AG09309 (cell line): ENCODE results near the gene WDR70.
"Not testable (repeated sequence)": the region's sequence is repeated elsewhere in the genome, so short reads cannot be mapped to it uniquely, and the experiment has no call there.

ENCODE experiments used
- DNase-seq: peaks from one replicate; pipeline ENCODE4 v3.0.0-alpha.2; 2010; ENCODE audit warnings: low read depth
- H3K4me3 ChIP-seq: 2 replicates; pipeline ENCODE4 v1.5.1; 2011; ENCODE audit warnings: mild to moderate bottlenecking, low read depth, low read length, moderate library complexity; ENCODE audit not compliant: control insufficient read depth
- TF ChIP-seq, protein P1 (sequence below): IDR thresholded peaks from 2 replicates; pipeline ENCODE4 v1.5.1; 2011; ENCODE audit warnings: mild to moderate bottlenecking, low read depth, low read length, inconsistent platforms; ENCODE audit not compliant: insufficient read depth, control insufficient read depth; ENCODE audit errors: missing control alignments

The WDR70 gene

DNA sequence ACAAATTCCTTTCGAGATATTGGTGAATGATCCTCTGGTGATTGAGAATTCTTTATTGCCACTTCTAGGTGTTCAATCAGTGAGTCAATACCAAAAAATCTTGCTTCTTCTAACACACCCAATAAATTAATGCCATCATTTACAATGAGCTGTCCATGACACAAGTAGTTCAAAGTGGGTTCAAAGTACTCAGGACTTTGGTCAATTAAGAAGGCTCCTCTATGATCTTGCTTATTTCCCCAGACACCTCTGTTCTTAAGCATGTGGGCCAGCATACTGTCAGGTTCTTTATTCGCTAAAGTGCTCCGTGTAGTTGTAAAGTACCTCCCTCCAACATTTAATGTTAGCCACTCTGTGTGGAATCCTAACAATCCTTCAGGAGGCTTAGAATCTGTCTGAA lies 127.1 kb downstream of the WDR70 start:
- TF ChIP-seq, protein P1, sequence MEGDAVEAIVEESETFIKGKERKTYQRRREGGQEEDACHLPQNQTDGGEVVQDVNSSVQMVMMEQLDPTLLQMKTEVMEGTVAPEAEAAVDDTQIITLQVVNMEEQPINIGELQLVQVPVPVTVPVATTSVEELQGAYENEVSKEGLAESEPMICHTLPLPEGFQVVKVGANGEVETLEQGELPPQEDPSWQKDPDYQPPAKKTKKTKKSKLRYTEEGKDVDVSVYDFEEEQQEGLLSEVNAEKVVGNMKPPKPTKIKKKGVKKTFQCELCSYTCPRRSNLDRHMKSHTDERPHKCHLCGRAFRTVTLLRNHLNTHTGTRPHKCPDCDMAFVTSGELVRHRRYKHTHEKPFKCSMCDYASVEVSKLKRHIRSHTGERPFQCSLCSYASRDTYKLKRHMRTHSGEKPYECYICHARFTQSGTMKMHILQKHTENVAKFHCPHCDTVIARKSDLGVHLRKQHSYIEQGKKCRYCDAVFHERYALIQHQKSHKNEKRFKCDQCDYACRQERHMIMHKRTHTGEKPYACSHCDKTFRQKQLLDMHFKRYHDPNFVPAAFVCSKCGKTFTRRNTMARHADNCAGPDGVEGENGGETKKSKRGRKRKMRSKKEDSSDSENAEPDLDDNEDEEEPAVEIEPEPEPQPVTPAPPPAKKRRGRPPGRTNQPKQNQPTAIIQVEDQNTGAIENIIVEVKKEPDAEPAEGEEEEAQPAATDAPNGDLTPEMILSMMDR: no peak
- no peak for DNase-seq
- H3K4me3 ChIP-seq: no peak overlapping the region

DNA sequence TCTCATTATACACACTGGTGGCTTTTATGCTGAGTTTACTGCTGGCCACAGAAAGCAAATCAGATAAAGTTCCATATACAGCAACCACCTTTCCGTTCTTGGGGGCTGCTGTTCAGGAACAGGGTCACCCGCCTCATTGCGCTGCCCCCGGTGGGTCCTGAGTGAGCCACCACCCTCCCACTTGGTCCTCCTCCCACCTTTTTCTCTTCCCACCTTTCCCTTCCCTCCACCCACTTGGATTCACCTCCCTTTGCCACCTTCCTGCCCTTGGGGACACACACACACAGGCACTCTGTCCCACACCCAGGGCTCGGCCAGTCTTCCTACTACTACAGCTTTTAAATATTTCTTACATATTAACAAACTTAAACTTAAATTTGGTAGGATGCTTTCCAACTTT lies 127.6 kb downstream of the WDR70 start:
- H3K4me3 ChIP-seq: no peak overlapping the region
- TF ChIP-seq, protein P1: no peak
- no peak for DNase-seq

DNA sequence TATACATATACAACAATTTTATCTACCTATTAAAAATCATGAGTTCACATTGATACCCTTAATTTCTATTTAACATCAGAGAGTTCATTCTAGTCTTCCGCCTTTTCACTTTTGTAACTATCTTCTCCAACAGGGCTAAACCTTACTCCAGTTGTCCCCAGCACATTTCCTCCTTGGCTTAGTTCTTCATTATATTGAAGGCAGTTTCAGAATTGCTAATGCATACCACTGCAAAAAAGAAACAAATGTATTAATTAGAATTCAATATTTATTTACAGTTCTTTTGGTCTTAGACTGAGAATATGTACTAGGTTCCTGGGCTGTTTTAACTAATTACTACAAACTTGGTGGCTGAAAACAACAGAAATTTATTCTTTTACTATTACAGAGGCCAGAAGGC lies 132.5 kb downstream of the WDR70 start:
- no peak overlapping the region for H3K4me3 ChIP-seq
- DNase-seq: no peak
- TF ChIP-seq, protein P1: no peak

DNA sequence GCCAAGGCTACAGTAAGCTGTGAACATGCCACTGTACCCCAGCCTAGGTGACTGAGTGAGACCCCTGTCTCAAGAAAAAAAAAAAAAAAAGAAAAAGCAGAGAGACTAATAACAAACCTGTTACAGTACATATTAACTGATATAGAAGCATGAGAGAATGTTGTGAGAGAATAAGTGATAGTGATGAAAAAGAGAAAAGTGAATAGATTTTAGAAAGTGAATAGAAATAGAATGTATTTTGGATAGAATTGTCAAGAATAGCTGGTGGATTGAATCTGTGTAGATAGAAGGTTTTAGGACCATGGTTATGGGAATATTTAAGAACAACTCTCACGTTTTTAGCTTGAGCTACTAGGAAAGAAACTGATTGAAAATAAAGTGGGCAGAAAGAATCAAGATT lies 135.8 kb downstream of the WDR70 start:
- TF ChIP-seq, protein P1: no peak
- no peak for DNase-seq
- H3K4me3 ChIP-seq: no peak overlapping the region

DNA sequence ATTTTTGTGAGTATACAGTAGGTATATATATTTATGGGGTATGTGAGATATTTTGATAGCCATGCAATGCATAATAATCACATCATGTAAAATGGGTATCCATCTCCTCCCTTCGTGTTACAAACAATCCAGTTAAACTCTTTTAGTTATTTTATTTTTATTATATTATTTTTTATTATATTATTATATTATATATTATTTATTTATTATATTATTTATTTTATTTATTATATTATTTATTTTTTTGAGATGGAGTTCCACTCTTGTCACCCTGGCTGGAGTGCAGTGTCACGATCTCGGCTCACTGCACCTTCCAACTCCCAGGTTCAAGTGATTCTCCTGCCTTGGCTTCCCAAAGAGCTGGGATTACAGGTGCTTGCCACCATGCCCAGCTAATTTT lies 138.6 kb downstream of the WDR70 start:
- TF ChIP-seq, protein P1: no peak
- H3K4me3 ChIP-seq: no peak overlapping the region
- no peak for DNase-seq

DNA sequence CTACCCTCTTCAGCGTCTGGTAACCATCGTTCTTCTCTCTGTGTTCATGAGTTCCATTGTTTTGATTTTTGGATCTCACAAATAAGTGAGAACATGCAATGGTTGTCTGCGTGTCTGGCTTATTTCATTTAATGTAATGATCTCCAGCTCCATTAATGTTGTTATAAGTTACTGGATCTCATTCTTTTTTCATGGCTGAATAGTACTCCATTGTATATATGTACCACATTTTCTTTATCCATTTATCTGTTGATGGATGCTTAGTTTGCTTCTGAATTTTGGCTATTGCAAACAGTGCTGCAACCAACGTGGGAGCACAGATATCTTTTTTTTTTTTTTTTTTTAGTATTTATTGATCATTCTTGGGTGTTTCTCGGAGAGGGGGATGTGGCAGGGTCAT lies 139.2 kb downstream of the WDR70 start:
- not testable (repeated sequence) for H3K4me3 ChIP-seq, DNase-seq

DNA sequence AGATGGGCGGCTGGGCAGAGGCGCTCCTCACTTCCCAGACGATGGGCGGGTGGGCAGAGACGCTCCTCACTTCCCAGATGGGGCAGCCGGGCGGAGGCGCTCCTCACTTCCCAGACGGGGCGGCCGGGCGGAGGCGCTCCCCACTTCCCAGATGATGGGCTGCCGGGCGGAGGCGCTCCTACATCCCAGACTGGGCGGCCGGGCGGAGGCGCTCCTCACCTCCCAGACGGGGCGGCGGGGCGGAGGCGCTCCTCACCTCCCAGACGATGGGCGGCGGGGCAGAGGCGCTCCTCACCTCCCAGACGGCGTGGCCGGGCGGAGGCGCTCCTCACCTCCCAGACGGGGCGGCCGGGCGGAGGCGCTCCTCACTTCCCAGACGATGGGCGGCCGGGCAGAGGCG lies 140.2 kb downstream of the WDR70 start:
- H3K4me3 ChIP-seq: no peak overlapping the region
- no peak for DNase-seq
- TF ChIP-seq, protein P1: no peak
